HEK293T (cell line): ENCODE data around the gene NAP1L4.

Experiments
- CTCF ChIA-PET: fragments of 350-600 bp; formaldehyde crosslinking; extraction: SDS; loops from one replicate; lab custom pipeline; 2021; ENCODE audit warnings: antibody characterized with exemption, inconsistent platforms; lab: Yijun Ruan, JAX
- POLR2A ChIA-PET: fragments of 350-600 bp; formaldehyde crosslinking; extraction: SDS; loops from one replicate; lab custom pipeline; 2020; ENCODE audit warnings: antibody characterized with exemption, inconsistent platforms; lab: Yijun Ruan, JAX
- DNase-seq: peaks from one replicate; pipeline ENCODE4 v3.0.0; 2012; ENCODE audit warnings: mixed read lengths; ENCODE audit errors: extremely low spot score
- ARNT ChIP-seq: fragments of 450-650 bp; IDR thresholded peaks from 2 replicates; pipeline ENCODE4 v1.6.1; 2017; ENCODE audit warnings: mild to moderate bottlenecking
- BHLHE40 ChIP-seq: fragments of 450-650 bp; IDR thresholded peaks from 2 replicates; pipeline ENCODE4 v1.6.1; 2016; ENCODE audit warnings: mild to moderate bottlenecking, moderate library complexity, borderline replicate concordance
- CTBP1 ChIP-seq: fragments of 450-650 bp; IDR thresholded peaks from 2 replicates; pipeline ENCODE4 v1.6.1; 2016; ENCODE audit warnings: borderline replicate concordance
- ELF4 ChIP-seq: fragments of 450-650 bp; IDR thresholded peaks from 2 replicates; pipeline ENCODE4 v1.6.1; 2017; ENCODE audit warnings: antibody characterized with exemption
- FOXA1 ChIP-seq: fragments of 450-650 bp; IDR thresholded peaks from 2 replicates; pipeline ENCODE4 v1.6.1; 2016; ENCODE audit warnings: mild to moderate bottlenecking
- FOXK2 ChIP-seq: fragments of 450-650 bp; IDR thresholded peaks from 2 replicates; pipeline ENCODE4 v1.6.1; 2016; ENCODE audit warnings: mild to moderate bottlenecking
- FOXM1 ChIP-seq: fragments of 450-650 bp; IDR thresholded peaks from 2 replicates; pipeline ENCODE4 v1.6.1; 2017; ENCODE audit warnings: mild to moderate bottlenecking, borderline replicate concordance
- HDGF ChIP-seq: fragments of 450-650 bp; IDR thresholded peaks from 2 replicates; pipeline ENCODE4 v1.6.1; 2017; ENCODE audit warnings: antibody characterized with exemption, borderline replicate concordance
- L3MBTL2 ChIP-seq: fragments of 450-650 bp; conservative IDR thresholded peaks from 2 replicates; pipeline ENCODE4 v1.6.1; 2016; ENCODE audit warnings: mild to moderate bottlenecking
- LEF1 ChIP-seq: fragments of 450-650 bp; IDR thresholded peaks from 2 replicates; pipeline ENCODE4 v1.6.1; 2017; ENCODE audit warnings: mild to moderate bottlenecking, borderline replicate concordance
- NFRKB ChIP-seq: fragments of 450-650 bp; IDR thresholded peaks from 2 replicates; pipeline ENCODE4 v1.6.1; 2016; ENCODE audit warnings: mild to moderate bottlenecking, moderate library complexity
- SP1 ChIP-seq: fragments of 450-650 bp; IDR thresholded peaks from 2 replicates; pipeline ENCODE4 v1.6.1; 2017
- SUZ12 ChIP-seq: fragments of 450-650 bp; IDR thresholded peaks from 2 replicates; pipeline ENCODE4 v1.6.1; 2016; ENCODE audit warnings: mild to moderate bottlenecking
- TARDBP ChIP-seq: fragments of 450-650 bp; IDR thresholded peaks from 2 replicates; pipeline ENCODE4 v1.6.1; 2016
- ZNF384 ChIP-seq: fragments of 450-650 bp; IDR thresholded peaks from 2 replicates; pipeline ENCODE4 v1.6.1; 2016
- TF ChIP-seq, protein P1 (sequence below): fragments of 450-650 bp; IDR thresholded peaks from 2 replicates; pipeline ENCODE4 v1.6.1; 2016

Gene NAP1L4

DNA sequence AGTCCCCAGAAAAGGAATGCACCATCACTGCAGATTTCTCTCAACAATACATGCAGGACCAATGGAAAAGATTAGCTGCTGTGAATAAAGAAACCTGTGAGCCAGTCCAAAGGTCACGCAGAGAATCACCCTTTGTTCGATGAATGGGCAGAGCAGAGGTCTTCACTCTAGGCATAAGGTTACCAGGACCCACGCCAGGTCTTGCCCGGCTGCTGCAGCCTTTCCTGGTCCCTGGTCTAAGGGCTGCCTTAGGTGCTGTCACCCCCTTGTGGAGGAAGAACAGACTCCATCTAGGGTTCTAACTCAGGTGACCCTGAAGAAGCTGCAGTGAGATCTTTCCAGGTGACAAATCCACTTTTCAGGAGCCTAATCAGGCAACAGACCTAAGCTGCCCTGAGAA lies 29.0 kb upstream of the NAP1L4 start:
- peak; percentile 53 for DNase-seq
- no peak for TF ChIP-seq FOXA1
- no peak for TF ChIP-seq ZNF384
- TF ChIP-seq ELF4: no peak
- no peak for TF ChIP-seq HDGF
- TF ChIP-seq BHLHE40: no peak
- POLR2A ChIA-PET: no interaction called here
- CTCF ChIA-PET: interaction anchor here (0.7 kb wide), 1 partner anchor 46 kb away, joined by 6 read pairs; no protein-coding TSS in a partner anchor

DNA sequence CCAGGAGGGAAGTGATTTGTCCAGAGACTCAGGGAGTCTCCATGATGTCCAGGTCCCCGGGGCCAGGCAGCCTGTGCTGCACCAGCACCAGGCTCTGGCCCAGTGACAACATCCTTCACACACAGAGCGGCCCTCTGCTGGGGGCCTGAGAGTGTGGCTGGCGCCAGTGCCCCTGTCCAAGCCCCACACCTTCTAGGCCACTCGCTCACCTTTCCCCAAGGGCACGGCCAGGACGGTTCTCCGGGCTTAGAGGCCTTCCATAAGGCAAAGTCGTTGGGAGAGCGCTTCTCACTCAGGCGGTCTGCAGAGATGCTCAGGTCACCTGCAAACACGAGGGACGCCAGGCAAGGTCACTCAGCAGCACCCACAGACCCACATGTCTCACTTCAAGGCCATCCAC lies 27.9 kb upstream of the NAP1L4 start:
- no peak for DNase-seq
- TF ChIP-seq CTBP1: no peak
- TF ChIP-seq ELF4: no peak
- no peak for TF ChIP-seq SP1
- TF ChIP-seq, protein P1, sequence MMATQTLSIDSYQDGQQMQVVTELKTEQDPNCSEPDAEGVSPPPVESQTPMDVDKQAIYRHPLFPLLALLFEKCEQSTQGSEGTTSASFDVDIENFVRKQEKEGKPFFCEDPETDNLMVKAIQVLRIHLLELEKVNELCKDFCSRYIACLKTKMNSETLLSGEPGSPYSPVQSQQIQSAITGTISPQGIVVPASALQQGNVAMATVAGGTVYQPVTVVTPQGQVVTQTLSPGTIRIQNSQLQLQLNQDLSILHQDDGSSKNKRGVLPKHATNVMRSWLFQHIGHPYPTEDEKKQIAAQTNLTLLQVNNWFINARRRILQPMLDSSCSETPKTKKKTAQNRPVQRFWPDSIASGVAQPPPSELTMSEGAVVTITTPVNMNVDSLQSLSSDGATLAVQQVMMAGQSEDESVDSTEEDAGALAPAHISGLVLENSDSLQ: no peak
- no peak for TF ChIP-seq FOXK2
- TF ChIP-seq LEF1: no peak
- no peak for TF ChIP-seq HDGF
- TF ChIP-seq FOXA1: no peak
- TF ChIP-seq L3MBTL2: no peak
- no peak for TF ChIP-seq ARNT
- no peak for TF ChIP-seq FOXM1
- no peak for TF ChIP-seq SUZ12
- TF ChIP-seq BHLHE40: no peak
- TF ChIP-seq ZNF384: no peak
- ChIA-PET POLR2A (no interaction called here), CTCF (no interaction called here)

DNA sequence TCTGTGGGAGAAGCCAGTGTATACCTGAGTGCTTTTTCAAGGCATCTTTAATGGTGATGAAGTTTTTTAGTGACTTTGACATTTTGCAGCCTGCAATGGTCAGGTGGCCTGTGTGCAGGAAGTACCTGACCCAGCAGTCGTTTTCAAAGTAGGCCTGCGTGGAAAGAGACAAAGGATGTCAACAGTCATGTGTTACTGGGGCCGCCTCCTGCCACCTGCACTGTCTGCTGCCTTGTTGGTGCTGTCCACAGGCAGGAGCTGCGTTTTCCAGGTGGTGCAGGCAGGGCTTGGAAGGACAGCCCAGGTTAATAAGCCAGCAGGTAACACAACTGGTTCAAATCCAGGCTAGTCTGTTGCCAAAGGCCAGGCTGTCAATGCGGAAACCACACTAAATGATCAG lies 26.5 kb upstream of the NAP1L4 start:
- no peak for TF ChIP-seq SUZ12
- no peak for TF ChIP-seq SP1
- TF ChIP-seq, protein P1: no peak
- TF ChIP-seq NFRKB: no peak
- TF ChIP-seq BHLHE40: no peak
- no peak for TF ChIP-seq ZNF384
- no peak for TF ChIP-seq FOXK2
- no peak for TF ChIP-seq FOXA1
- TF ChIP-seq ARNT: no peak
- TF ChIP-seq TARDBP: no peak
- TF ChIP-seq ELF4: no peak
- CTCF ChIA-PET: no interaction called here
- no peak for DNase-seq
- POLR2A ChIA-PET: no interaction called here

DNA sequence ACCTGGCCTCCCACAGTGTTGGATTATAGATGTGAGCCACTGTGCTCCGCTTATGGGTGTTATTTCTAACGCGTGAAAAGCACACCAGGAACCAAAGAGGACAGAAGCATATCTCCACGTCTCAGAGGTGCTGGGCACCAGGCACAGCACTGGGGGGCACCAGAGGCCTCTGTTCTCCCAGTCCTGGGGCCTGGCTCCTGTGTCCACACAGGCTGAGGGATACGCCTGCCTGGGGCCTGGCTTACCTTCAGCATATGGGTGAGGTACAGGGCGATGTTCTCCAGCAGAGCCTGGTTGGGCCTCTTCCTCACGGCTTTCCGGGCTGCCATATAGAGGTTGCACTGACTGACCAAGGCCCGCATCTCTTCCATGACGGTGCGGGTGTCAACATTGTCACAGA lies 24.7 kb upstream of the NAP1L4 start:
- ChIA-PET CTCF (no interaction called here), POLR2A (no interaction called here)
- DNase-seq: no peak
- TF ChIP-seq FOXM1 (no peak), ZNF384 (no peak), TARDBP (no peak), BHLHE40 (no peak)

DNA sequence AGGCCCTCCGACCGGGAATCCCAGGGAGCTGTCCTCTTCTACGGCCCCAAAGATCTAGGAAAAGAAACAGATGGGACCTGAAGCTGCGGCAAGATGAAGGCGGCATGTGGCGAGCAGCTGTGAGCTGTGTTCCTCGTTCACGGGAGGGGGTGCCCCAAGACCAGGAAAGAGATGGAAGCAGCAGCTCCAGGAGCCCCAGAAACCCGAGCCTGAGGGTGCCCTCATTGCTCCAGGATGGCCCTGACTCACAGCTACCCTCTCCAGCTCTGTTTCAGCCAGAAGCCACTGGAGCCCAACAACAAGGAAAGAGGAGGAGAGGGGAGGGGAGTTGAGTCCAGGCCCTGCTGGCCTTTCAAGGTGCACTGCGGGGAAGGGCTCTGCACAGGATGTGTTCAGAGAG lies 23.7 kb upstream of the NAP1L4 start:
- TF ChIP-seq SP1 (no peak), ARNT (no peak), FOXA1 (no peak), SUZ12 (no peak), HDGF (no peak), ELF4 (no peak), BHLHE40 (no peak), FOXK2 (no peak), TARDBP (no peak), LEF1 (no peak)
- ChIA-PET POLR2A (no interaction called here), CTCF (interaction anchor here (1.5 kb wide), 1 partner anchor 75 kb away, joined by 7 read pairs; no protein-coding TSS in a partner anchor)
- no peak for DNase-seq

DNA sequence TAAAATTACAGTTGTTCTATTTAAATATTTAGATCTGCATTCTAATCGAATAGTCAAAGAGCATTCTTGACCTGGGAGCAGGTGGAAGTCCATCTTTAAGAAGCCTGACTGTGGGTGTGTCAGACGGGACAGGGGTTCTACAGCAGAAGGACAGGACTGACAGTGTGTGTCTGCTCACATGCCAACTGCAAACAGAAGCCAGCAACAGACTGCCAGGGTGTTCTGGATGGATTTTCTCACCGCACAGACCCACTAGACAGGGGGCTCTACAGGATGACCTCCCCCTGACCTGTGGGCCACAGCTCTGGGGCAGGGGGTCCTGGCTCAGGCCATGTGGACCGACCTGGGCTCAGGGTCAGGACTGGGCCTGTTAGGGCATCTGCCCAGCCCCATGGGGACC lies 22.8 kb upstream of the NAP1L4 start:
- no peak for DNase-seq
- CTCF ChIA-PET: interaction anchor here (0.7 to 1.5 kb wide), 2 partner anchors 76 to 327 kb away, joined by 3 to 7 read pairs; no protein-coding TSS in a partner anchor
- no peak for TF ChIP-seq ARNT
- TF ChIP-seq, protein P1: no peak
- no peak for TF ChIP-seq L3MBTL2
- no peak for TF ChIP-seq BHLHE40
- no peak for TF ChIP-seq FOXK2
- TF ChIP-seq SP1: no peak
- no peak for TF ChIP-seq CTBP1
- TF ChIP-seq LEF1: no peak
- TF ChIP-seq FOXM1: no peak
- no peak for TF ChIP-seq ZNF384
- TF ChIP-seq ELF4: no peak
- TF ChIP-seq SUZ12: no peak
- TF ChIP-seq HDGF: no peak
- POLR2A ChIA-PET: no interaction called here
